Vagina (tissue), 2 donors: ENCODE results near the gene CD48. TPM values are rescaled to one million over a fixed set of nuclear protein-coding genes. Genes with fewer than 3 reads are reported as not detected.

ENCODE experiments used
- DNase-seq, 2 donors: peaks; one replicate each; pipeline ENCODE4 v3.0.0-alpha.2; 2017; ENCODE audit errors: extremely low spot score in 2 of 2
- H3K27ac ChIP-seq: fragments of 200-600 bp; sonication (generic); one replicate; pipeline ENCODE4 v1.5.1; 2019
- H3K27me3 ChIP-seq: fragments of 200-600 bp; sonication (generic); one replicate; pipeline ENCODE4 v1.5.1; 2019
- H3K36me3 ChIP-seq, 2 donors: fragments of 200-600 bp; sonication (generic); one replicate each; pipeline ENCODE4 v1.5.1; 2017 to 2019
- H3K4me1 ChIP-seq: fragments of 200-600 bp; sonication (generic); one replicate; pipeline ENCODE4 v1.5.1; 2019
- H3K4me3 ChIP-seq, 2 donors: fragments of 200-600 bp; sonication (generic); 1 replicate in 1 of 2; 2 replicates in 1 of 2; pipeline ENCODE4 v1.5.1; 2016 to 2019
- H3K9me3 ChIP-seq: fragments of 200-600 bp; sonication (generic); one replicate; pipeline ENCODE4 v1.5.1; 2019
- CTCF ChIP-seq, 3 experiments: fragments of 450-650 bp in 2 of 3; fragments of 200-600 bp in 1 of 3; sonication (generic) in 1 of 3; IDR thresholded peaks; one replicate each; pipeline ENCODE4 v1.5.1; 2017 to 2019; ENCODE audit warnings: antibody characterized with exemption in 3 of 3, mild to moderate bottlenecking in 2 of 3, moderate library complexity in 2 of 3
- POLR2A ChIP-seq, 2 donors: fragments of 450-650 bp; IDR thresholded peaks; one replicate each; pipeline ENCODE4 v1.6.1; 2017; ENCODE audit warnings: antibody characterized with exemption in 2 of 2, mild to moderate bottlenecking in 2 of 2, moderate library complexity in 2 of 2
- POLR2AphosphoS5 ChIP-seq, 2 donors: sonication (generic); formaldehyde crosslinking; IDR thresholded peaks; one replicate each; pipeline ENCODE4 v1.9.0; 2017; ENCODE audit warnings: antibody characterized with exemption in 2 of 2, mild to moderate bottlenecking in 2 of 2, low read depth in 1 of 2; ENCODE audit not compliant: insufficient read depth in 1 of 2
- intact Hi-C: fragments of 100-400 bp; cut with DNase I; formaldehyde crosslinking; loops from one replicate; pipeline ENCODE4 v1.15.1; 2023
- total RNA-seq: library from RNA; depleted of rRNA; stranded (reverse); fragments of >200 nt; gene quantifications from one replicate; pipeline ENCODE4 v1.2.3, GENCODE V29; 2016

Gene CD48
- total RNA-seq, 1 donor from 2014 or later: 4.7 TPM

- Histone ChIP-seq H3K27me3 (no peaks in the 10 kb centered on the region), H3K9me3 (no peaks in the 10 kb centered on the region), H3K36me3 (no peaks in the 10 kb centered on the region), H3K4me1 (no peaks in the 10 kb centered on the region), H3K4me3 (no peak overlapping the region), H3K27ac (no peak overlapping the region)
- TF ChIP-seq CTCF (IDR thresholded peaks at IDR 0.05): no peak
- TF ChIP-seq POLR2A (IDR thresholded peaks at IDR 0.05): no peak
- no peak for TF ChIP-seq POLR2AphosphoS5 (IDR thresholded peaks at IDR 0.05; ENCODE audit: insufficient read depth in 1 of 2, low read depth in 1 of 2)
- no peak for DNase-seq
- intact Hi-C loops: no loop called here
These were observed 67.2 kb downstream of the CD48 start for GRCh38 chr1:160644399-160644798.

GRCh38 chr1:160643138-160643537 is 68.5 kb downstream of the CD48 start:
- H3K27me3 ChIP-seq: no peaks in the 10 kb centered on the region
- no peaks in the 10 kb centered on the region for H3K4me1 ChIP-seq
- no peak overlapping the region for H3K4me3 ChIP-seq
- H3K36me3 ChIP-seq: no peaks in the 10 kb centered on the region
- H3K9me3 ChIP-seq: no peaks in the 10 kb centered on the region
- intact Hi-C loops: no loop called here
- DNase-seq: no peak
- no peak overlapping the region for H3K27ac ChIP-seq
- no peak for TF ChIP-seq POLR2AphosphoS5 (IDR thresholded peaks at IDR 0.05; ENCODE audit: insufficient read depth in 1 of 2, low read depth in 1 of 2)
- TF ChIP-seq POLR2A (IDR thresholded peaks at IDR 0.05): no peak
- no peak for TF ChIP-seq CTCF (IDR thresholded peaks at IDR 0.05)

- no peaks in the 10 kb centered on the region for H3K27me3 ChIP-seq
- DNase-seq: no peak
- intact Hi-C loops: no loop called here
- H3K27ac ChIP-seq: no peak overlapping the region
- H3K4me3 ChIP-seq: no peak overlapping the region
- no peaks in the 10 kb centered on the region for H3K9me3 ChIP-seq
- no peaks in the 10 kb centered on the region for H3K4me1 ChIP-seq
- no peaks in the 10 kb centered on the region for H3K36me3 ChIP-seq
- TF ChIP-seq POLR2AphosphoS5 (IDR thresholded peaks at IDR 0.05; ENCODE audit: insufficient read depth in 1 of 2, low read depth in 1 of 2) (no peak), CTCF (IDR thresholded peaks at IDR 0.05) (no peak), POLR2A (IDR thresholded peaks at IDR 0.05) (no peak)
These were observed 69.4 kb downstream of the CD48 start for GRCh38 chr1:160642281-160642644.

GRCh38 chr1:160641323-160642280 is 70.0 kb downstream of the CD48 start:
- H3K27ac ChIP-seq: no peak overlapping the region
- no peaks in the 10 kb centered on the region for H3K9me3 ChIP-seq
- no peak for DNase-seq
- no peaks in the 10 kb centered on the region for H3K27me3 ChIP-seq
- H3K4me1 ChIP-seq: no peaks in the 10 kb centered on the region
- intact Hi-C loops: no loop called here
- TF ChIP-seq POLR2A (IDR thresholded peaks at IDR 0.05) (no peak), POLR2AphosphoS5 (IDR thresholded peaks at IDR 0.05; ENCODE audit: insufficient read depth in 1 of 2, low read depth in 1 of 2) (no peak), CTCF (IDR thresholded peaks at IDR 0.05) (no peak)
- H3K4me3 ChIP-seq: no peak overlapping the region
- H3K36me3 ChIP-seq: no peaks in the 10 kb centered on the region
